Activated T-helper 17 cell treated with anti-CD3 and anti-CD28 coated beads, Interleukin-2, amount 50 U/mL, for 72 hours (primary cell): ENCODE results near the gene FGGY. TPM values are rescaled to one million over a fixed set of nuclear protein-coding genes. Genes with fewer than 3 reads are reported as not detected.
"Not testable (repeated sequence)": the region's sequence is repeated elsewhere in the genome, so short reads cannot be mapped to it uniquely, and the experiment has no call there.

Source experiments
- ATAC-seq: fragments of 150-1000 bp; cut with Tn5 transposase; replicated peaks from 2 replicates; pipeline ENCODE4 v1.10.0; 2021; ENCODE audit warnings: mild to moderate bottlenecking, moderate library complexity
- H3K27ac Mint-ChIP-seq: one replicate; pipeline ENCODE4 v1.8.0; 2022; ENCODE audit warnings: mixed read lengths
- H3K27me3 Mint-ChIP-seq: one replicate; pipeline ENCODE4 v1.8.0; 2022; ENCODE audit warnings: mixed read lengths
- H3K36me3 Mint-ChIP-seq: one replicate; pipeline ENCODE4 v1.8.0; 2022; ENCODE audit warnings: low read depth, mild to moderate bottlenecking, mixed read lengths
- H3K4me1 Mint-ChIP-seq: one replicate; pipeline ENCODE4 v1.8.0; 2022; ENCODE audit warnings: mixed read lengths
- H3K4me3 Mint-ChIP-seq: one replicate; pipeline ENCODE4 v1.8.0; 2022; ENCODE audit warnings: mild to moderate bottlenecking, mixed read lengths
- H3K9me3 Mint-ChIP-seq: one replicate; pipeline ENCODE4 v1.8.0; 2022; ENCODE audit warnings: mixed read lengths
- total RNA-seq, 2 donors: library from RNA; stranded (reverse); gene quantifications; one replicate each; pipeline ENCODE4 v1.2.3, GENCODE V29; 2022

Gene FGGY
- total RNA-seq, 2 donors from 2014 or later, result 8.1 to 16.4 TPM

GRCh38 chr1:59625384-59625783 lies 328.5 kb downstream of the FGGY start:
- no peaks in the 10 kb centered on the region for H3K4me1 Mint-ChIP-seq

GRCh38 chr1:59631561-59632255 lies 334.8 kb downstream of the FGGY start:
- H3K4me3 Mint-ChIP-seq, result no peak overlapping the region
- H3K4me1 Mint-ChIP-seq, result no peaks in the 10 kb centered on the region
- H3K36me3 Mint-ChIP-seq, result no peaks in the 10 kb centered on the region
- no peaks in the 10 kb centered on the region for H3K9me3 Mint-ChIP-seq
- no peaks in the 10 kb centered on the region for H3K27me3 Mint-ChIP-seq
- no peak for ATAC-seq
- no peak overlapping the region for H3K27ac Mint-ChIP-seq

More at GRCh38 chr1:59625384-59625783, 328.5 kb downstream of the FGGY start:
- Mint-ChIP-seq H3K9me3 (no peaks in the 10 kb centered on the region), H3K27me3 (no peaks in the 10 kb centered on the region), H3K4me3 (no peak overlapping the region), H3K27ac (no peak overlapping the region), H3K36me3 (no peaks in the 10 kb centered on the region)
- ATAC-seq, result no peak

- Mint-ChIP-seq H3K9me3 (no peaks in the 10 kb centered on the region), H3K4me1 (no peaks in the 10 kb centered on the region), H3K4me3 (no peak overlapping the region), H3K36me3 (no peaks in the 10 kb centered on the region), H3K27me3 (no peaks in the 10 kb centered on the region), H3K27ac (no peak overlapping the region)
- ATAC-seq, result no peak
Observed at GRCh38 chr1:59635097-59635496, 338.2 kb downstream of the FGGY start.

- Mint-ChIP-seq H3K4me3 (no peak overlapping the region), H3K4me1 (no peaks in the 10 kb centered on the region), H3K36me3 (no peaks in the 10 kb centered on the region), H3K27me3 (no peaks in the 10 kb centered on the region), H3K9me3 (no peaks in the 10 kb centered on the region), H3K27ac (no peak overlapping the region)
- no peak for ATAC-seq
Observed at GRCh38 chr1:59638231-59638711, 341.4 kb downstream of the FGGY start.

GRCh38 chr1:59639266-59639665 lies 342.4 kb downstream of the FGGY start:
- Mint-ChIP-seq H3K9me3 (no peaks in the 10 kb centered on the region), H3K36me3 (no peaks in the 10 kb centered on the region)

GRCh38 chr1:59640851-59641250 lies 344.0 kb downstream of the FGGY start:
- no peak overlapping the region for H3K4me3 Mint-ChIP-seq
- no peaks in the 10 kb centered on the region for H3K4me1 Mint-ChIP-seq
- H3K36me3 Mint-ChIP-seq, result no peaks in the 10 kb centered on the region
- ATAC-seq, result no peak
- no peaks in the 10 kb centered on the region for H3K27me3 Mint-ChIP-seq
- no peak overlapping the region for H3K27ac Mint-ChIP-seq
- H3K9me3 Mint-ChIP-seq, result no peaks in the 10 kb centered on the region

More at GRCh38 chr1:59639266-59639665, 342.4 kb downstream of the FGGY start:
- H3K4me3 Mint-ChIP-seq, result no peak overlapping the region
- no peak overlapping the region for H3K27ac Mint-ChIP-seq
- no peaks in the 10 kb centered on the region for H3K27me3 Mint-ChIP-seq
- H3K4me1 Mint-ChIP-seq, result no peaks in the 10 kb centered on the region
- ATAC-seq, result no peak

- no peak for ATAC-seq
- Mint-ChIP-seq H3K4me3 (no peak overlapping the region), H3K9me3 (no peaks in the 10 kb centered on the region), H3K27me3 (no peaks in the 10 kb centered on the region), H3K27ac (no peak overlapping the region), H3K4me1 (no peaks in the 10 kb centered on the region), H3K36me3 (no peaks in the 10 kb centered on the region)
Observed at GRCh38 chr1:59641836-59642235, 344.9 kb downstream of the FGGY start.

- Mint-ChIP-seq H3K36me3 (no peaks in the 10 kb centered on the region), H3K4me1 (no peaks in the 10 kb centered on the region), H3K9me3 (no peaks in the 10 kb centered on the region), H3K27me3 (no peaks in the 10 kb centered on the region), H3K4me3 (no peak overlapping the region), H3K27ac (no peak overlapping the region)
- ATAC-seq, result no peak
Observed at GRCh38 chr1:59643526-59643925, 346.6 kb downstream of the FGGY start.

GRCh38 chr1:59645893-59646292 lies 349.0 kb downstream of the FGGY start:
- no peak overlapping the region for H3K27ac Mint-ChIP-seq
- no peaks in the 10 kb centered on the region for H3K27me3 Mint-ChIP-seq
- no peaks in the 10 kb centered on the region for H3K9me3 Mint-ChIP-seq
- no peaks in the 10 kb centered on the region for H3K4me1 Mint-ChIP-seq
- H3K36me3 Mint-ChIP-seq, result no peaks in the 10 kb centered on the region
- H3K4me3 Mint-ChIP-seq, result no peak overlapping the region
- no peak for ATAC-seq

- not testable (repeated sequence) for H3K27me3 Mint-ChIP-seq, H3K4me3 Mint-ChIP-seq, H3K4me1 Mint-ChIP-seq, H3K36me3 Mint-ChIP-seq, H3K9me3 Mint-ChIP-seq, ATAC-seq, H3K27ac Mint-ChIP-seq
Observed at GRCh38 chr1:59653142-59653958, 356.5 kb downstream of the FGGY start.

- H3K9me3 Mint-ChIP-seq, result peaks cover 4% of the 10 kb centered on the region
- no peak overlapping the region for H3K4me3 Mint-ChIP-seq
- H3K36me3 Mint-ChIP-seq, result no peaks in the 10 kb centered on the region
- no peaks in the 10 kb centered on the region for H3K4me1 Mint-ChIP-seq
- peaks cover 3% of the 10 kb centered on the region for H3K27me3 Mint-ChIP-seq
- no peak overlapping the region for H3K27ac Mint-ChIP-seq
- no peak for ATAC-seq
Observed at GRCh38 chr1:59653968-59654367, 357.1 kb downstream of the FGGY start.

GRCh38 chr1:59657873-59658465 lies 361.1 kb downstream of the FGGY start:
- H3K27me3 Mint-ChIP-seq, result peaks cover 3% of the 10 kb centered on the region
- H3K9me3 Mint-ChIP-seq, result peaks cover 4% of the 10 kb centered on the region
- no peaks in the 10 kb centered on the region for H3K36me3 Mint-ChIP-seq
- no peaks in the 10 kb centered on the region for H3K4me1 Mint-ChIP-seq
- ATAC-seq, result no peak
- no peak overlapping the region for H3K27ac Mint-ChIP-seq
- H3K4me3 Mint-ChIP-seq, result no peak overlapping the region

GRCh38 chr1:59664166-59664565 lies 367.3 kb downstream of the FGGY start:
- Mint-ChIP-seq H3K4me1 (no peaks in the 10 kb centered on the region), H3K27ac (no peak overlapping the region), H3K36me3 (no peaks in the 10 kb centered on the region), H3K4me3 (no peak overlapping the region), H3K9me3 (no peaks in the 10 kb centered on the region), H3K27me3 (no peaks in the 10 kb centered on the region)
- no peak for ATAC-seq

- Mint-ChIP-seq H3K4me3 (no peak overlapping the region), H3K9me3 (no peaks in the 10 kb centered on the region), H3K4me1 (no peaks in the 10 kb centered on the region), H3K27ac (no peak overlapping the region), H3K36me3 (no peaks in the 10 kb centered on the region), H3K27me3 (no peaks in the 10 kb centered on the region)
- ATAC-seq, result no peak
Observed at GRCh38 chr1:59666106-59666505, 369.2 kb downstream of the FGGY start.

GRCh38 chr1:59667020-59667419 lies 370.1 kb downstream of the FGGY start:
- no peak overlapping the region for H3K4me3 Mint-ChIP-seq
- no peak overlapping the region for H3K27ac Mint-ChIP-seq
- no peaks in the 10 kb centered on the region for H3K27me3 Mint-ChIP-seq
- no peaks in the 10 kb centered on the region for H3K9me3 Mint-ChIP-seq
- no peak for ATAC-seq
- H3K36me3 Mint-ChIP-seq, result no peaks in the 10 kb centered on the region
- H3K4me1 Mint-ChIP-seq, result no peaks in the 10 kb centered on the region
